ENCODE results near the gene SSX1.
"Not testable (repeated sequence)": the region's sequence is repeated elsewhere in the genome, so short reads cannot be mapped to it uniquely, and the experiment has no call there.

DNA sequence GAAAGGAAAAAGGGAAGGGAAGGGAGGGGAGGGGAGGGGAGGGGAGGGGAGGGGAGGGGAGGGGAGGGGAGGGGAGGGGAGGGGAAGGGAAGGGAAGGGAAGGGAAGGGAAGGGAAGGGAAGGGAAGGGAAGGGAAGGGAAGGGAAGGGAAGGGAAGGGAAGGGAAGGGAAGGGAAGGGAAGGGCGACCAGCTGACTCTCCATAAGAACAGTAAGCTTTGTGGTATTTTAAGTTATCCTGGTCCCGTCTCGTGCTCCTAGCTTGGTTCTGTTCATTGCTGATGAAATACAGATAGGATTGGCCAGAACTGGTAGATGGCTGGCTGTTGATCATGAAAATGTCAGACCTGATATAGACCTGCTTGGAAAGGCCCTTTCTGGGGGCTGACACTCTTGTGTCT is 25.5 kb downstream of the SSX1 start:
- TF ChIP-seq, protein P1, sequence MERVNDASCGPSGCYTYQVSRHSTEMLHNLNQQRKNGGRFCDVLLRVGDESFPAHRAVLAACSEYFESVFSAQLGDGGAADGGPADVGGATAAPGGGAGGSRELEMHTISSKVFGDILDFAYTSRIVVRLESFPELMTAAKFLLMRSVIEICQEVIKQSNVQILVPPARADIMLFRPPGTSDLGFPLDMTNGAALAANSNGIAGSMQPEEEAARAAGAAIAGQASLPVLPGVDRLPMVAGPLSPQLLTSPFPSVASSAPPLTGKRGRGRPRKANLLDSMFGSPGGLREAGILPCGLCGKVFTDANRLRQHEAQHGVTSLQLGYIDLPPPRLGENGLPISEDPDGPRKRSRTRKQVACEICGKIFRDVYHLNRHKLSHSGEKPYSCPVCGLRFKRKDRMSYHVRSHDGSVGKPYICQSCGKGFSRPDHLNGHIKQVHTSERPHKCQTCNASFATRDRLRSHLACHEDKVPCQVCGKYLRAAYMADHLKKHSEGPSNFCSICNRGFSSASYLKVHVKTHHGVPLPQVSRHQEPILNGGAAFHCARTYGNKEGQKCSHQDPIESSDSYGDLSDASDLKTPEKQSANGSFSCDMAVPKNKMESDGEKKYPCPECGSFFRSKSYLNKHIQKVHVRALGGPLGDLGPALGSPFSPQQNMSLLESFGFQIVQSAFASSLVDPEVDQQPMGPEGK (CRISPR knock-in tag; IDR thresholded peaks at IDR 0.05; ENCODE audit: borderline replicate concordance) = not testable (repeated sequence)
- TF ChIP-seq, protein P2, sequence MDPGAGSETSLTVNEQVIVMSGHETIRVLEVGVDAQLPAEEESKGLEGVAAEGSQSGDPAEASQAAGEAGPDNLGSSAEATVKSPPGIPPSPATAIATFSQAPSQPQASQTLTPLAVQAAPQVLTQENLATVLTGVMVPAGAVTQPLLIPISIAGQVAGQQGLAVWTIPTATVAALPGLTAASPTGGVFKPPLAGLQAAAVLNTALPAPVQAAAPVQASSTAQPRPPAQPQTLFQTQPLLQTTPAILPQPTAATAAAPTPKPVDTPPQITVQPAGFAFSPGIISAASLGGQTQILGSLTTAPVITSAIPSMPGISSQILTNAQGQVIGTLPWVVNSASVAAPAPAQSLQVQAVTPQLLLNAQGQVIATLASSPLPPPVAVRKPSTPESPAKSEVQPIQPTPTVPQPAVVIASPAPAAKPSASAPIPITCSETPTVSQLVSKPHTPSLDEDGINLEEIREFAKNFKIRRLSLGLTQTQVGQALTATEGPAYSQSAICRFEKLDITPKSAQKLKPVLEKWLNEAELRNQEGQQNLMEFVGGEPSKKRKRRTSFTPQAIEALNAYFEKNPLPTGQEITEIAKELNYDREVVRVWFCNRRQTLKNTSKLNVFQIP (CRISPR knock-in tag; IDR thresholded peaks at IDR 0.05; ENCODE audit: borderline replicate concordance, low read depth) = not testable (repeated sequence)
- not testable (repeated sequence) for TF ChIP-seq RARB, ZNF8 (CRISPR knock-in tag; IDR thresholded peaks at IDR 0.05)
- TF ChIP-seq, protein P3, sequence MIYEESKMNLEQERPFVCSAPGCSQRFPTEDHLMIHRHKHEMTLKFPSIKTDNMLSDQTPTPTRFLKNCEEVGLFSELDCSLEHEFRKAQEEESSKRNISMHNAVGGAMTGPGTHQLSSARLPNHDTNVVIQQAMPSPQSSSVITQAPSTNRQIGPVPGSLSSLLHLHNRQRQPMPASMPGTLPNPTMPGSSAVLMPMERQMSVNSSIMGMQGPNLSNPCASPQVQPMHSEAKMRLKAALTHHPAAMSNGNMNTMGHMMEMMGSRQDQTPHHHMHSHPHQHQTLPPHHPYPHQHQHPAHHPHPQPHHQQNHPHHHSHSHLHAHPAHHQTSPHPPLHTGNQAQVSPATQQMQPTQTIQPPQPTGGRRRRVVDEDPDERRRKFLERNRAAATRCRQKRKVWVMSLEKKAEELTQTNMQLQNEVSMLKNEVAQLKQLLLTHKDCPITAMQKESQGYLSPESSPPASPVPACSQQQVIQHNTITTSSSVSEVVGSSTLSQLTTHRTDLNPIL (CRISPR knock-in tag; IDR thresholded peaks at IDR 0.05; ENCODE audit: low read depth) = not testable (repeated sequence)

Measured in SK-N-SH treated with all-trans-retinoic acid at 6 μM for 48 hours (cell line).